Astrocyte of the cerebellum (primary cell): ENCODE data around the gene TIMP1.

ENCODE experiments used
- DNase-seq: peaks from one replicate; pipeline ENCODE4 v3.0.0-alpha.2; 2011; ENCODE audit warnings: low read depth
- H3K4me3 ChIP-seq: 2 replicates; pipeline ENCODE4 v1.5.1; 2011; ENCODE audit warnings: mild to moderate bottlenecking, low read depth, low read length, moderate library complexity
- in situ Hi-C: cut with HindIII; loops from 2 replicates; pipeline ENCODE4 v1.10.0; 2017; ENCODE audit warnings: low sequenced_read_pairs
- TF ChIP-seq, protein P1 (sequence below): IDR thresholded peaks from 2 replicates; pipeline ENCODE4 v1.5.1; 2012; ENCODE audit warnings: low read length, low read depth, moderate library complexity, mild to moderate bottlenecking; ENCODE audit errors: missing control alignments

The TIMP1 gene

GRCh38 chrX:47620303-47620685, 38.1 kb downstream of the TIMP1 start:
- TF ChIP-seq, protein P1, sequence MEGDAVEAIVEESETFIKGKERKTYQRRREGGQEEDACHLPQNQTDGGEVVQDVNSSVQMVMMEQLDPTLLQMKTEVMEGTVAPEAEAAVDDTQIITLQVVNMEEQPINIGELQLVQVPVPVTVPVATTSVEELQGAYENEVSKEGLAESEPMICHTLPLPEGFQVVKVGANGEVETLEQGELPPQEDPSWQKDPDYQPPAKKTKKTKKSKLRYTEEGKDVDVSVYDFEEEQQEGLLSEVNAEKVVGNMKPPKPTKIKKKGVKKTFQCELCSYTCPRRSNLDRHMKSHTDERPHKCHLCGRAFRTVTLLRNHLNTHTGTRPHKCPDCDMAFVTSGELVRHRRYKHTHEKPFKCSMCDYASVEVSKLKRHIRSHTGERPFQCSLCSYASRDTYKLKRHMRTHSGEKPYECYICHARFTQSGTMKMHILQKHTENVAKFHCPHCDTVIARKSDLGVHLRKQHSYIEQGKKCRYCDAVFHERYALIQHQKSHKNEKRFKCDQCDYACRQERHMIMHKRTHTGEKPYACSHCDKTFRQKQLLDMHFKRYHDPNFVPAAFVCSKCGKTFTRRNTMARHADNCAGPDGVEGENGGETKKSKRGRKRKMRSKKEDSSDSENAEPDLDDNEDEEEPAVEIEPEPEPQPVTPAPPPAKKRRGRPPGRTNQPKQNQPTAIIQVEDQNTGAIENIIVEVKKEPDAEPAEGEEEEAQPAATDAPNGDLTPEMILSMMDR = no peak
- in situ Hi-C loops = no loop called here
- no peak for DNase-seq
- no peak overlapping the region for H3K4me3 ChIP-seq

DNA sequence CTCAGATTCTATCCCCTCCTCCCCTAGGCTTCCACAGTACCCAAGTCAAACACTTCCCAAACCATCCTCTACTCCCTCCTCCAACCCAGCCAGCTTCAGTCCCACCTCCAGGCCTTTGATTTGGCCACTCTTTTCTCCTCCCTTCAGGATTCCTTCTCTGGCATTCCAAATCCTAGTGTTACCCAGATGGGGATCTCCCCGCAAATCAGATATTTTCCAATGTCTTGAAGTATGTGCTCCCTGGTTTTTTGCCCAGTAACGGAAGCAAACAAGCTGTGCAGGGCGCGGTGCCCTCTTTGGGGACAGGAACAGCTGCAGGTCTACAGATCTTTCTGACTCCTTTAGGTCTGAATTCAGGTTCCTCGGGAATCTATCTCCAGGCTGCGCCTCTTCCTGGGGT, 39.6 kb downstream of the TIMP1 start:
- TF ChIP-seq, protein P1 = no peak
- DNase-seq = no peak
- in situ Hi-C loops = no loop called here
- H3K4me3 ChIP-seq = no peak overlapping the region

DNA sequence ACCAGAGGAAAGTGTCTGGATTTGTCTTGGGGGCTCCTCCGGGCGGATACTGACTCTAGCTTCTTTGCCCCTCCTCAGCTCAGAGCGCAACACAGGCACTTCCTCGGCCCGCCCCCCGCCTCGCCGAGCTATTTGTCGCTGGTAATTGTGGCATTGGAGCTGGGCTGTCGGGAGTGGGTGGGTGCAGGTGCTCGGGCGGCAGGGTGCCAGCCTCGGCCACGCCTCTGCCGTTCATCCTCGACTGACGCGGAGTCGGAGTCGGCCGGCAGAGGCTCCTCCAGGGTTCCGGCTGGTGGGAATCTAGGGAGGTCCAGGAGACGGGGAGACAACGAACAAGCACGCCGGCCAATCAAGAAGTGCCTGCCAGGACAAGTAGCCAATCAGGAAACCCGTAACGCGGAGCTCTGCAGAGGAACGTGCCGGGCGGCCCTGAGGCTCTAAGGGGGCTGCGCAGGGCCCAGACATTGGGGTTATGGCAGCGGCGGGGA, 41.3 kb downstream of the TIMP1 start:
- peak; percentile 33 for DNase-seq
- peak overlapping the region; percentile 35 for H3K4me3 ChIP-seq
- in situ Hi-C loops = no loop called here
- TF ChIP-seq, protein P1 = no peak

DNA sequence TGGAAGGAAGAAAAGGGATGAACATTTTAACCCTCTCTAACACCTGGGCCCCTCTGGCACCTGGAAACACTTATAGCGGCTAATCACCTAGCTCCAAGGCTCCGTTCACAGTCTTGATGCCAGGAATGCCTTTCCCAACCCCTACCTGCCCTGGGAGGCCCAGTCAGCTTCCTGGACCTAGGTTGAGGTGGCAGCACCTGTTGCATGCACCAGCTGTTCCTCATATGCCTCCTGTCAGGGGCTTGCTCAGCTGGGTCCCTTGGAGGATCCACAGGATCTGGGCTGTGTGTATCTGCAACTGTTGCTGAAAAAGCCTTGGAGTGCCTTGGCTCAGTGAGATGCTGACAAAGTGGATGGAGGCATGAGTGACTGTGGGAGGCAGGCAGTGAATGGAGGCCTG, 43.1 kb downstream of the TIMP1 start:
- TF ChIP-seq, protein P1 = no peak
- DNase-seq = no peak
- in situ Hi-C loops = no loop called here
- H3K4me3 ChIP-seq = no peak overlapping the region

GRCh38 chrX:47628982-47629381, 46.7 kb downstream of the TIMP1 start:
- H3K4me3 ChIP-seq = no peak overlapping the region
- TF ChIP-seq, protein P1 = no peak
- in situ Hi-C loops = no loop called here
- DNase-seq = no peak

GRCh38 chrX:47629419-47630200, 47.4 kb downstream of the TIMP1 start, which contains the start of gene CFP:
Gene CFP (minus strand): TSS chrX:47629930. CDS start chrX:47629844, 86 bp downstream.
- no peak within 1 kb of the TSS for H3K4me3 ChIP-seq
- in situ Hi-C loops = no loop called here
- TF ChIP-seq, protein P1 = no peak
- DNase-seq = no peak
